HuH-7 (cell line): ENCODE measurements around the gene NMT1.

Experiments
- DNase-seq: peaks from one replicate; pipeline ENCODE4 v3.0.0; 2011; ENCODE audit warnings: low spot score

Gene NMT1

DNA sequence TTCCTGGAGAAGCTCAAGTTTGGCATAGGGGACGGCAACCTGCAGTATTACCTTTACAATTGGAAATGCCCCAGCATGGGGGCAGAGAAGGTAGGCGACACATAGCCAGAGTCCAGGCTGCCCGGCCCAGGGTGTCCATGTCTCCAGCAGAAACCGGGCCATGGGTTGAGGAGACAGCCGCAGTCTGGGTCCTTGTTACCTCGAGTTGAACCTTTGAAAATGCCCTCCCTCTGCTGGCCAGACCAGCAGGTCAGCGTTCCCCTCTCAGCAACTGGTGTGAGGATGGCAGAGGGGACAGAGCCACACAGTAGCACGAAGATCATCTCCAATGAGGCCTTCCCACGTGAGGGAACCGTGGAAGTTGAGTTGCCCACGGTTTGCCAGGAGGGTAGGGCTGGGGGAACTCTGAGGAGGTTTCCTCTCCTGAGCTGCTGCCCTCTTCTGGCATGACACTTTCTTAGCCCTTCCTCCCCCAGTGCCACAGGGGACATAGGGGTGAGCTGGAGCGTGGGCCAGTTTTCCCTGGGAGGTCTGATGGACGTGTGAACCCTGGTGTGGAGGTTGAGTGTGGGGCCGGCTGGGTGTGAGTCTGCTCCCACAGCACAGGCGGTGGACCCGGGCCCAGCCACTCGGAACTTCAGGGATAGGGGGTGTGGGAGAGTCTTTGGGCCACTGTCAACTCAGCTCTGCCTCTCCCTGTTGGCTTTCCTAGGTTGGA, 43.9 kb downstream of the NMT1 start:
- no peak for DNase-seq

GRCh38 chr17:45106096-45106495, 45.0 kb downstream of the NMT1 start:
- DNase-seq = no peak

GRCh38 chr17:45106582-45106981, 45.5 kb downstream of the NMT1 start:
- DNase-seq = no peak

DNA sequence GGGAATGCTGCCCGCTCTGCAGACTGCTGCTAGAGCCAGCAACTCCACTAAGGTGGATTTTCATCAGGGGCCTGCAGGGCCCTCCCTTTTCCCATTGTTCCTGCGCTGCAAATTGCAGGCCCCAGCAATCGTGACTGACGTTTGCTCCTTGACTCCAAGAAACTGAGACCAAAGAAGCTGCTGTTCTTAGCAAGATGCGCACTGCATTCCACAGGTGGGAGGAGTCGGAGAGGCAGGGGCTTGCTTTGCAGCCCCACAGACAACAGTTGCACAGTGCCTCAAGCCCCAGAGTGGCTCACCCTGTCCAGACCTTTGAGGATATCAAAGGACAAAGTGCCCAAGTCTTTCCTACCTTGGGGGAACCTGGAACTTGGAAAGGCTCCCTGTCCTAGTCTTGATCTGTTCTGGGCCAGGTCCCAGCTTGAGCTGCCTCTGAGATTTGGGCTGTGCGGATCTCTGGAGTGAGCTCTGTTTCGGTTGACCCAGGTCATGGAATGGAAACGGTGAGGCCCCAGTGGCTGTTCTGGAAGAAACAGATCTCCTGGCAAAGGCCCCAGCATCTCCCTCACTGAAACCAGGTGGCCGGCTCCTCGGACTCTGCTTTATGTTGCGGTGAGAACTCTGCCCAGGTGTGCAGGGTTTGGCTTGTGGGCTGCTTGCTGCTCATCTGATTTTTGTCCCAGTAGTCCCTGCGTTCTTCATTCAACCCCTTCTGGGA, 46.3 kb downstream of the NMT1 start:
- DNase-seq = no peak

DNA sequence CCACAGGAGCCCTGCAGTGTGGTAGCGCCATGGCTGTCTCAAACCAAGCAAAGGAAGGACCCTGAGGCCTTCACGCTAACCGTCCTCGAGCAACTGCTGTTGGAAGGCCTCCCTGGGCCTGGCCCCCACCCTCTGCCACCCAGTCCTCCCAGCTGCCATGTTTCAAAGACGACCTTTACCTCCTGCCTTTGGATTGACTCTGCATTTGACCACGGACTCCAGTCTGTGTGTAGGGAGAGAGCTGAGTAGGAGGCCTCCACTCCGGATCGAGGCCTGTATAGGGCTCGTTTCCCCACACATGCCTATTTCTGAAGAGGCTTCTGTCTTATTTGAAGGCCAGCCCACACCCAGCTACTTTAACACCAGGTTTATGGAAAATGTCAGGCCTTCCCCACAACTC, 46.9 kb downstream of the NMT1 start:
- DNase-seq = no peak

- no peak for DNase-seq
Observed at GRCh38 chr17:45108595-45109521, 47.7 kb downstream of the NMT1 start.

DNA sequence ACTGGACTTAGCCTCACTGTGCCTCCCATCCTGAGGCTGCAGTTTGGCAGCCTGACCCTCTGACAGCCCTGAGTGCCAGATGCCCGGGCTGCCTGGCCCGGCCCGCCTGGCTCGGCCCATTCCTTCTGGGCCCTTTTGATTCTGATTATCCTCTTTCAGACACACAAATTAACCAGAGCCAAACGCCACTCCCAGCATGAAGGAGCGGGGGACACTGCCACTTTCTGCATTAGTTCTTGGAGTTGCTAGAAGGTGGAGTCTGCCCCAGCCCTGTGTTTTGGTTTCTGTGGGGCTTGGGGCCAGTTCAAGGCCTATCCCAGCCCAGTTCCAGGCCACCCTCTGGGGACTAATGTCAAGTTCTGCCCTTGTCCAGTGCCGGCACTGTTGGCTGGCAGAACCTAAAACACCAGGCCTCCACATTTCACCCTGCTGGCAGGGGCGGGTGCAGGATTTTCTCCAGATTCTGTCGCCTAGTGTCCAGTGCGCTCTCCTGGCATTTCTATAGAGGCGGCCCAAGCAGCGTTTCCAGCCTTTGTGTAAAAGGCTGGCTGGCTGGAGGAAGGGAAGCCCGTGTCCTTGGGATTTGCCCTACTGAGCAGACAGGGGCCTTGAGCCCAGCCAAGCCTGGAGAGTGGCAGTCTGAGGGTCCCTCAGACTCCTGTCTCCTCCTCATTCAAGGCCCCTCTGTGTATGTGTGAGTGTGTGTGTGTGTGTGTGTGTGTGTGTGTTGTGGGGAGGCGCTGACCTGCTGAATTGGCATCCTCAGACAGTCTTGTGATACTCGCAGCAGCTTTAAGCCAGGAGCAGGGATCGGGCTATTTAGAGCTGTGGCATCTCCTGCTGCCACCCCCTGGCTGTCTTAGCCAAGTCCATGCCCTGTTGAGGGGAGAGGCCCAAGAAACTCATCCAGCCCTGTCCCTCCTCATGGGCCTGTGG, 49.8 kb downstream of the NMT1 start:
- no peak for DNase-seq

DNA sequence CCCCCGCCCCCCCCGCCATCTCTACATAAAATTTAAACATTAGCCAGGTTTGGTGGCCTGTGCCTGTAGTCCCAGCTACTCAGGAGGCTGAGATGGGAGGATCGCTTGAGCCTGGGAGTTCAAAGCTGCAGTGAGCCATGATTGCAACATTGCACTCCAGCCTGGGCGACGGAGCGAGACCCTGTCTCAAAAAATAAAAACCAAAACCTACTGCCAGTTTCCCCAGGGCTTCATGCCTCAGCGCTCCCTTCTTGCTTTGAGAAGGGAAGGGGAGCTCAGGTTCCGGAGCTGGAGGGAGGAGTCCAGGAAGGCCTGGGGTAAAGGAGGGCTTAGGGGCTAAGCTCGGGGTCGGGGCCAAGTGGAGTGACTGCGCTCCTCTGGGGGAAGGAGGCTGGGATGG, 50.7 kb downstream of the NMT1 start:
- no peak for DNase-seq

GRCh38 chr17:45112559-45113423, 51.7 kb downstream of the NMT1 start:
- no peak for DNase-seq

- no peak for DNase-seq
Observed at GRCh38 chr17:45113424-45113754, 52.3 kb downstream of the NMT1 start.

DNA sequence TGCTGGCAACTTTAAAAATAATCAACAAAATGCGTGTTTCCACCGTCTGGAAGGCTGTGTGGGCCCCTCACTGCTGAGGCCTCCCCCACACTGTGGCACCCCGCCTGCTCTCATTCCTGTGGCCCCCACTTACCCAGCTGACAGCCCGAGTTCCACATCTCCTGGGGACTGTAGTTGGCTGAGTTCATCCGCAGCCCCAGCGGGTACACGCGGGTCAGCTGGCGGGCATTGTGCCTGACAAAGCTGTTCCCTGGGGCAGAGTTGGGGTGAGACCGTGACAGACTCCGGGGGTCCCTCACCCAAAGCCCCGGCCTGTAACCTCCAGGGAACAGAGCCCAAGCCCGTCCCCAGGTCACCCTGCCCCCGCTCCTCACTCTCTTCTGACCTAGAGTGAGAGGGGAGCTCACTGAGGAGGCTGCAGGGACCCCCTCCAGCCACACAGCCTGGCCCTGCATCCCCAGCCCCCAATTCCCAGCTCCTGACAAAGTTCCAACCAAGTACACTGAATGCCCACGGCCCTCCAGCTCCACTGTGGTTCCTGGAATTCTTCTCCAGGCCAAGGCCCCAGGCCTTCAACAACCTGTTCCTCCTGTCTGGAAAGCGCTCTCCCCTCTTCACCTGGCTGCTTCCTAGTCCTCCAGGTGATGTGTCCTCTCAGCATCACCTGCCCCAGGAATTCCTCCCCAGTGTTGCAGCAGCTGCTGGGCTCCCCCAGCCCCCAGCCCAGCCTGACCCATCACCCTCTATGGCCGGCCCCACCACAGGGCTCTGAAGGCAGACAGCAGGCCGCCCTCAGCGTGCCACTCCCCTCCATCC, 53.2 kb downstream of the NMT1 start:
- DNase-seq = no peak

DNA sequence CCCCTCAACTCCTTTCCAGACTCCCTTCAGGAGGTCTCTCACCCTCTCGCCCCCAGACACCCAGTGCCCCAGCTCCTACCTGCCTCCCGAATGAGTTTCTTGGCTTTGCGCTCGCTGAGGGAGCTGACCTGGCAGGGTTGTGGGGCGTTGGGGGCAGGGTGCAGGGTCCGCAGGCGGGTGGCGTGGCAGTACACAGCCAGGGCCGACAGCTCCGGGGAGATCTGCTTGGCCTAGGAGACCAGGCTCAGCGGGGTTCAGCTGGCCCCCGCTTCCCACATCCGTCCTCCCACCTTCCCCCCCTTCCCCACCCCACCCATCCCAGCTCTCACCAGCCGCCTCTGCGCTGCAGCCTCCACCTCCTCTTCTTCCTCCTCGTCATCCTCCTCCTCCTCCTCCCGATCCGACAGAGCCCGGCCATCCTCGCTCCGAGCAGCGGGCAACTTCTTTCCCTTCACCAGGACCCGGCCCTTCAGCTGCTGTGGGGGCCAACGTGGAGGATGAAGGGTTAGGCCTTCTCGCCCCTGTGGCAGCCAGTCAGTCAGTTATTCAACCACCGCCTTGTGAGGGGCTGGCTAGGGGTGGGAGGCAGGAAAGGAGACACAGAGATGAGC, 54.0 kb downstream of the NMT1 start:
- DNase-seq = no peak

DNA sequence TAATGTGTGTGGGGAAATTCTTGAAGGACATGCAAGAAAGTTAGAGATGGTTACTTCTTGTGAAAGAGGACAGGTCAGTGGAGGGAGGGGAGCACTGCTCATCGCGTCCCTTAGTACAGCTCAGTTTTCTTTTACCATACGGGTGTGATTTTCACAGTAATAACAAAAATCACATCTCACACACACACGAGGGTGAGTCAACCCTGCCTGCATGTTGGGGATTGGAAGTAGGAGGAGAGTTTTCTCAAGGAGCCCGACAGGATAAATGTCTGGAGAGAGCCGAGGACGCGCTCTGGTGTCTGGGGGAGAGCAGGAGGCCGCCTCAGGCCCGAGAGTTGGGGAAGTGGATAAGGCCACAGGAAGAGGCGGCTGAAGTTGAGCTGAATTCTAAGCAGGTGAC, 54.8 kb downstream of the NMT1 start:
- no peak for DNase-seq

DNA sequence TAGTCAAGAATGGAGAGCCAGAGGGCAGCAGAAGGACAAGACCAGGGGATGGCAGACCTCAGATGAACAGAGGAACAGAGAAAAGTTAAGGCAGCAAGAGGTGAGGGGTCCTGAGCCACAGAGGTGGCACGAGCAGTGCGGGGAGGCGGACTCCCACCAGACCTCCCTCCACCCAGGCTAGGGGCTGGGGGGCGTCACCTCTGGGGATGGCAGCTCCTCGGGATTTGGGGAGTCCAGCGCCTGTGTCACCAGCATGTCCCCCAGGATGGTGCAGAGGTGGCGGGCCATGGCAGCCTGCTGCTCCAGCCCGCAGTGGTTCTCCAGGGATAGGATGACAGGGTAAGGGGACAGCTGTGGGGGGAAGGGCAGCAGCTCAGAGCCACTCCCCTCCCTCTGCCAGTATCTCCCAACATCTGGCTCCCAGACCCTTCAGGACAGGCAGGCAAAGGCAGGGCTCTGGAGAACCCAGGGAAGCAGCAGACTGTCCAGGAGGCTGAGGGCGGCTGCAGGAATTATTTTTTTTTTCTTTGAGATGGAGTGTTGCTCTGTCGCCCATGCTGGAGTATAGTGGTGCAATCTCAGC, 55.4 kb downstream of the NMT1 start:
- DNase-seq = no peak

- DNase-seq = no peak
Observed at GRCh38 chr17:45117334-45117733, 56.2 kb downstream of the NMT1 start.

DNA sequence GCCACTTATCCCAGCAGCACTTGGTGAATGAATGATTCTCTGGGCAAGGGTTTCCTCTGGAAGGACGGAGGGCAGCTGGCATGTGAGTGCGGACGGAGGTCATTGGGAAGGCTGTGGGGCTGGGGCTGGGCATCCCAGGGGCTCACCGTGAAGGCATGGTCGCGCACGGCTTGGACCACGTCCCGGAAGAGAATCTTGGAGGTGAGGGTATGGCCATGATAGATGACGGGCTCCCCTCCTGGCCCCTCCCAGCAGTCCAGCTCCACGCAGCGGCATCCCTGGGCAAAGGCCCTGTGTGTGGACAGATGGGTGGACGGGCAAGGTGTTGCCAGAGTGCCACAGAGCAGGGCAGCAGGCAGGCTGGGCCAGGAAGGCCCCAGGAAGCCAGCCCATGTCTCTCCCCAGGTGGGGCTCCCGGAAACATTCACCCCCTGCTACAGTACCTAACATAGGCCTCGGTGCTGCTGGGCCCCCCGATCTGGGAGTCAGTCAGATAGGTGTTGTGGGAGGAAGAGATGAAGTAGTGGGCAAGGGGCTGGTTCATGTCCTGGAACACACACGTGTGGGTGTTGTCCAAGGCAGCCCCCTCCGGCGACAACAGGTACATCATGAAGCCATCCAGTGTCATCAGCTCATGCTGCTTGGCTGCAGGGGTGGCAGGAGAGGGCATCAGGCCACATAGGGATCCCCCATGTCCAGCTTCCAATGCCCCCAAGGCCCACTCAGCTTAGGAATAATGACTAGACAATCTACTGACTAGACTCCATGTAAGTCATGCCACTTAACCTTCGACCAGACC, 56.9 kb downstream of the NMT1 start:
- no peak for DNase-seq

GRCh38 chr17:45118691-45119090, 57.6 kb downstream of the NMT1 start:
- DNase-seq = no peak

DNA sequence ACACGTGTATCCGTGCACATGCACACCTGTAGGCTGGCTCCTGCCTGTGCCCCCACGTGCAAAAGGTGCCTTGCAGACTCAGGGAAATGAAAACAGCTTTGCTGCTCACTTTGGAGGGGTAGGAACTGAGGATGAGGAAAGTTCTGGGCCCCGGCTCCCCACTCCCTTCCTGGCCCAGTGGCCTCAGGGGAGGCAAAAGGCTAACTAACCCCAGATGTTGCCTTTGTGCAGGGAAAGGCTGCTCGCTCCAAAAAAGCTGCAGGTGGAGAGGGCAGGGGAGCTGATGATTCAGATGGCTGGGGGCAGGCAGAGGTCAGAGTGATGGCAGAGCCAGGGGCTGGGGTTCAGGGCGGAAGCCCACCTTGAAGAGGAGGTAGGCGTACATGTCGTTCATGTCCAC, 58.8 kb downstream of the NMT1 start:
- no peak for DNase-seq
